GM21576 (cell line): ENCODE measurements around the gene KCNH6.

Source experiments
- ATAC-seq: cut with Tn5 transposase; IDR thresholded peaks from one replicate; pipeline ENCODE4 v1.9.1; 2021; ENCODE audit warnings: mild to moderate bottlenecking, moderate library complexity; ENCODE audit not compliant: unreplicated experiment

Gene KCNH6

GRCh38 chr17:63523253-63523855, at the start of gene KCNH6:
Gene KCNH6, plus strand, starts transcription at chr17:63523358. Its CDS starts 56 bp downstream, at chr17:63523414.
- ATAC-seq: no peak

DNA sequence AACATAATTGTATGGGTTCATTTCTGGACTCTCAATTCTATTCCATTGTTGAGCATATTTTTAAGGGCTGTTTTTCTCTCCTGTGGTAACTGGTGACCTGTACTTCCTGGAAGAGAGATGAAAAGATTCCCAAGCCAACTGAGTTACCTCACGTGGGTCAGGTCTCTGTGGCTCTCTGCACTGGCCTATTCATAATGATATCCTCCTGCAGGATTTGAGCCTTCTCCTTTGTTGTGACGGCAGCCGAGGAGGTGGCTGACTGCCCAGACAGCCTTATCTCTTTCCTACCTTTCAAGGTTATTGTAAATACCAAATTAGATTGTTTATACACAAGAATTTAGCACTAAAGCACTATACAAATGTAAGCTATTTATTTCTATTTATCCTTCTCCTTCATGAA, 49.0 kb upstream of the KCNH6 start:
- no peak for ATAC-seq

DNA sequence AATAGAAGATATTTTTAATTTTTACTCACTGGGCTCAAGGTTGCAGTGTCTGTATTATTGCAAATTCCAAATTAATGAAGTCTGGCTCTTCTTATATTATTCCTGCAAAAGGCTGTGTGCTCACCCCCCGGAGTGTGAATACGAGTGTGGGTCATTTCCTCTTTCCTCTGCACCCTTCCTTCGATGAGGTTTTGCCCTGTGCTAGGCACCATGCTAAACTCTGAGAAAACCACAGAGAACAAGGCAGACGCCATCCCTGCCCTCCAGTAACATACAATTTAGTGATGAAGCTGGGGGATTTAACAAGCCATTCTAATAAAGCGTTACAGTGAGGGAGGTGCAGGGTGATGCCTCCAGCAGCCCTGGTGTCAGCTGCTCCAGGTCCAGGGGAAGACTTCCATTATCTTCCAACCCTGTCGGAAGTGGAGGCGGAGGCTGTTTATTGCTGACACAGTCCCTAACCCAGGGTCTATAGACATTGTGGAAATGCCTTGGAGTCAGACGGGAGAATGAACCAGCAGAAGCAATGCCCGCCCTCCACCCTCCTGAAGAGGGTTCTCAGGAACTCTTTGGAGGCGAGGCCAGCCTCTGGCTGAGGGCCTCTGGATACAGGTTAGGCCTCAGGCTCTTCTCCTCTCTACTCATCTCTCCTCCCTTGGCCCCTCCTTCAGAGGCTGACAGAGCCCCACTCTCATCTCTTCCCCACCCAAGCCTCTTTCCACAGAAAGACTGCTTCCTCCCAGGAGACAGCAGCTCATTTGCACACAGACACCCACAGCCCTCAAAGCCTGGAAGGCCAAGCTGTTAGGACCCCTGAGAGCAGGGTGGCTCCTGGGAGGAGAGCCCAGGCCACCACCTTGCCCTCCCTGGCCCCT, 48.3 kb upstream of the KCNH6 start:
- ATAC-seq: no peak

GRCh38 chr17:63475491-63476412, 47.4 kb upstream of the KCNH6 start:
- ATAC-seq: no peak

DNA sequence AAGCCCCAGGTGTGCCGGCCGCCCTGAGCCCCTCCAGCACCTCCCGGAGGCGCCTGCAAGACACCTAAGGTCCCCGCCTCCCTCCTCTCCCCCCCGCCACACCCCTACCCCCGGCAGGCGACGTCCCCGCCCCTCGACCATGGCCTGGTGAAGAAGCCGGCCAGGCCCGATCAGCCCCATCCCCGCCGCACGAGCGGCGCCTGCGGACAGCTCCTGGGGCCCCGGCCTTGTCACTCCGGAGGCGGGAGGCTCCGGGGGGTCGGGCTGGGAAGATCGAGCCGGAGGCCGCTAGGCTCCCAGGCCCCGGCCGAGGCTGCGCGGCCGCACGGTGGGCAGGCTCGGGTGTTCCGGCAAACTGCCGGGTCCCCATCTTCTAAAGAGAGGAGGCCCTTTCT, 46.7 kb upstream of the KCNH6 start:
- ATAC-seq: no peak

DNA sequence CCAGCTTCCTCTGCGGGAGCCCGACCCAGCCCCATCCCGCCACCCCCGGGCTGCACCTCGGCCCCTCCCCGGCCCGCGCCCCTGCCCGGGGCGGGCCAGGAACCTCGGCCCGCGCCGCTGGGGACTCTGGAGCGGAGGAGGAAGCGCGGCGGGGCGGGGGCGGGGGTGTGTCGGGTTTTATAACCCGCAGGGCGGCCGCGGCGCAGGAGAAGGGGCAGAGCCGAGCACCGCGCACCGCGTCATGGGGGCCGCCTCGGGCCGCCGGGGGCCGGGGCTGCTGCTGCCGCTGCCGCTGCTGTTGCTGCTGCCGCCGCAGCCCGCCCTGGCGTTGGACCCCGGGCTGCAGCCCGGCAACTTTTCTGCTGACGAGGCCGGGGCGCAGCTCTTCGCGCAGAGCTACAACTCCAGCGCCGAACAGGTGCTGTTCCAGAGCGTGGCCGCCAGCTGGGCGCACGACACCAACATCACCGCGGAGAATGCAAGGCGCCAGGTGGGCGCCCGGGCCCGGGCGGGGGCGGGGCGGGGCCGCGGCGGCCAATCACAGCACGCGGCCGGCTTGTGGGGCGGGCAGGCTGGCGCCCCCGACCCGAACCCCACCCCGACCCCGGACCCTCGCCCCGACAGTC, 46.2 kb upstream of the KCNH6 start, which contains the start of gene ACE:
TSS of gene ACE (plus strand) at position 208 of the 626 bp plus-strand sequence. CDS start at position 242, 34 bp downstream.
- no peak for ATAC-seq

- ATAC-seq: no peak
These were observed 45.4 kb upstream of the KCNH6 start for GRCh38 chr17:63477480-63478440.

GRCh38 chr17:63478814-63479494, 44.2 kb upstream of the KCNH6 start:
- ATAC-seq: peak; percentile 78

GRCh38 chr17:63479495-63480184, 43.5 kb upstream of the KCNH6 start:
- no peak for ATAC-seq

- ATAC-seq: no peak
These were observed 42.9 kb upstream of the KCNH6 start for GRCh38 chr17:63480192-63480784.

DNA sequence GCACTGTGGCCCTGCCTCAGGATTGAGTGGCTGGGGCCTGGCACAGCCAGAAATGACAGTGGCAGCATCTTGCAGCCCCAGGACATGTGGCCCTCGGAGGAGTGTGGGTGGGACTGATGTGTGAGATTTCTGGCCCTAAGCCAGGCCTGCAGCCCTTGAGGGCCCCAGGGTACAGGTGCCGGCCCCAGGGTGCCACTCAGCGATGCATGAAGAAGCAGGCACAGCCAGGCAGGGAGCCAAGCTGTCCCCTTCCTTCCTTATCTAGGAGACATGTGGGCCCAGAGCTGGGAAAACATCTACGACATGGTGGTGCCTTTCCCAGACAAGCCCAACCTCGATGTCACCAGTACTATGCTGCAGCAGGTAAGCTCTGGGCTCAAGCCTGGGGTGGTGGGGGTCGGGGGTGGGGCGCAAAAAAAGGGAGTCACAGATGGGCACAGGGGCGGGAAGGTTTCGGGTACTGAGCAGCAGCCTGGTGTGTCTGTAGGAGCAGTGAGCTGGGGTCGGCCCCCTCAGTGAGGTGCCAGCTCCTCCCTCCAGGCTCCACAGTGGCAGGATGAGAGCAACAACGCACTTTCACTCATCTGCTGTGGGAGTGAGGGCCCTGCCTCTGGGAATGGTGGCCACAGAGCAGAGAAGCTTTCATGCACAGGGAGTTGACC, 42.2 kb upstream of the KCNH6 start:
- no peak for ATAC-seq

DNA sequence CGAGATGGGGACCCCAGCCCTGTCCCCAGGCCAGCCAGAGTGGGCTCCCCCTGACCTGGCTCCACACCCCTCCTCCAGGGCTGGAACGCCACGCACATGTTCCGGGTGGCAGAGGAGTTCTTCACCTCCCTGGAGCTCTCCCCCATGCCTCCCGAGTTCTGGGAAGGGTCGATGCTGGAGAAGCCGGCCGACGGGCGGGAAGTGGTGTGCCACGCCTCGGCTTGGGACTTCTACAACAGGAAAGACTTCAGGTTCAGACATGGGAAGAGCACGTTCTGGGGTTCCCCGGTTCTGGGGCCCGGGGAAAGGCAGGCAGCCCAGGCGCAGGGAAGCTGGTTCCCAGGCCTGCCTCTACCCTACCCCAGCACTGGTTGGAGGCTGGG, 41.7 kb upstream of the KCNH6 start:
- no peak for ATAC-seq

DNA sequence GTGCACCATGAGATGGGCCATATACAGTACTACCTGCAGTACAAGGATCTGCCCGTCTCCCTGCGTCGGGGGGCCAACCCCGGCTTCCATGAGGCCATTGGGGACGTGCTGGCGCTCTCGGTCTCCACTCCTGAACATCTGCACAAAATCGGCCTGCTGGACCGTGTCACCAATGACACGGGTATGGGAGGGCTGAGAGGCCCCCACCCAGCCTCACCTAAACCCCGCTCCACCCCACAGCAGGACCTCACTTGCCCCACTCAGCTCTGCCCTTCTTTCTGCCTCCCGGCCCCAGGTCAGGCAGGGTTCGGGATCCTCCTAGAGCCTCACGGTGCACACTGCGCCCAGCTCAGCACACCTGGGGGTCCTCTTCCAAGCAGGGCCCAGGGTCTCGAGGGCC, 40.6 kb upstream of the KCNH6 start:
- ATAC-seq: no peak

- no peak for ATAC-seq
These were observed 40.1 kb upstream of the KCNH6 start for GRCh38 chr17:63483038-63483437.

- no peak for ATAC-seq
These were observed 39.2 kb upstream of the KCNH6 start for GRCh38 chr17:63483655-63484575.

DNA sequence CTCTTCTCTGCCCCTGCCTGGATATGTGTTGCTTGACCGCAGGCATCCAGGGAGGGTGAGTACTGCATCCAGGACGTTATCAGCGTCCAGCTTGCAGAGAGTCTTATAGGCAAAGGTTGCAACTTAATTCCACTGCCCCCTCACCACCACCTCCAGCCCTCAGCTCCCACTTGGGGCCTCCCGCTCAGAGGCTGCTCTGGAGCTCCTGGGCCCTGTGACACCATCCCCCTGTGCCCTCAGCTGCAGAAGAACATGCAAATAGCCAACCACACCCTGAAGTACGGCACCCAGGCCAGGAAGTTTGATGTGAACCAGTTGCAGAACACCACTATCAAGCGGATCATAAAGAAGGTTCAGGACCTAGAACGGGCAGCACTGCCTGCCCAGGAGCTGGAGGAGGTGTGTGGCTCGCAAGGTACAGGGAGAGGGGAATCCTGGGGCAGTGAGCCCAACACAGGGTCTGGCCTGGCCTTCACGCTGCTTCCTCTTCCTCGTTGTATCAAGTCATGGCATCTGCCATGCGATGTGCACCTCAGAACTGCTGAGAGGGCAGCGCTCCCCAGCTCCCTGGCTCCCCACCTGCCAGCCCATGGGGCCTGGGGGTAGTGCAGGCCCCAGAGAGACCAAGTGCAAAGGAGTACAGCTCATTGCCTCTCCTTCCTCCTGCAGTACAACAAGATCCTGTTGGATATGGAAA, 36.7 kb upstream of the KCNH6 start:
- ATAC-seq: no peak
